T1000 (cell line): Measurements from ENCODE around the gene RBM17.
"Not testable (repeated sequence)": the region's sequence is repeated elsewhere in the genome, so short reads cannot be mapped to it uniquely, and the experiment has no call there.

Source experiments
- DNase-seq: peaks from one replicate; lab custom pipeline; 2025; ENCODE audit warnings: mixed read lengths; lab: John Stamatoyannopoulos, UW

Gene RBM17

DNA sequence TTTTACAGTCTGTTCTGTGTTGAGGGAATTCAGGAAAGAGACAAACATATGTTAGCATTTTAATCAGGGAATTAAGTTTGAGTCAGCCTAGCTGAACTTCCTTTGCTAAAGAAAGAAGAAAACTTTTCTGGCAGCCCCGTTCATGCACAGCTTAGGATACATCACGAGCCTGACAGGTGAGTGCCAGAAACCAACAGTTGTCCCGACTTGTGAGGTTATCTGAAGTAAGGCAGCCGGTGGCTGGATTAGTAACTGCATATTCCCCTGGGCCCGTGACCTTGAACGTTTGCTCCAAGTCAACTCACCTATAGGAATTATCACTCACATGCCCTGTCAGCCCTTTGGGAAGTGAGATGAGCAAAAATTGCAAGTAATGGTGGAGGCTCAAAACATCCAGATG, 24.1 kb downstream of the RBM17 start:
- no peak for DNase-seq

DNA sequence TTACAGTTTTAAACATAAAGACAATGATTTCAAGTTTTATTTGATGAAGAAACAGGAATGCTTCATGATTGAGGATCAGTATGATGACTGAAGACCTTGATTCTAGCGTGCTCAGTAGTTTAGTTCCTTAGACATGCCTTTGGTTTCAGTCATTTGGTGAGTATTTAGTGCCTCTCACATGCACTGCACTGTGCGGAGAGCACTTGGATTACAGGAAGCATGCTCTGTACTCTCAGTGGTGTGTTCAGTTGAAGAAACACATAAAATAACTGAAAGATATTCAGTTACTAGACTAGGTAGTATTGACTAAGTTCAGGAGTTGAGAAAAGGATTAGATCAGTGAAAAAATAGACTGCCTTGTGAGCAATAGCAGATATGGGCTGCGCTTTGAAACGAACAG, 25.5 kb downstream of the RBM17 start:
- DNase-seq = no peak

DNA sequence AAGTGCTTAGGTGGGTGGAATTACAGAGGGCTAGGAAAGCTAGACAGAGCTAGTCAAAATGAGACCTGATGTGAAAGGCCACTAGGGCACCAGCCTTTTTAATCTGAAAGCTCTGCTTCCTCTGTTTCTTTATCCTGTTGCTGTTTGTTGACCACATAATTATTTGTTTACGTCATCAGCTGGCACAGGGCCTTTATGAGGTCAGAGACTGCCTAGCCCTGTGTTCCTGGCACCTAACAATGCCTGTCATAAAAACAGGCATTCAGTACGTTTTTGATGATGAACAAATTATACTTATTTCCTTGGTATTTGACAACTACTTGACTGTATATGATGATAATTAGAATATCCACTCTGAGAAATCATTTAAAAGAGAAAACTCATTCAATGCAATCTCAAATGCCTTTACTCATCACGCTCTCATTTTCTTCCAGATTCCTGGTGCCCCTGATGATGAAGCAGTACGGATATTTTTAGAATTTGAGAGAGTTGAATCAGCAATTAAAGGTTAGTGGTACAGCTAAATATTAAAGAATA, 26.0 kb downstream of the RBM17 start:
- DNase-seq = no peak

DNA sequence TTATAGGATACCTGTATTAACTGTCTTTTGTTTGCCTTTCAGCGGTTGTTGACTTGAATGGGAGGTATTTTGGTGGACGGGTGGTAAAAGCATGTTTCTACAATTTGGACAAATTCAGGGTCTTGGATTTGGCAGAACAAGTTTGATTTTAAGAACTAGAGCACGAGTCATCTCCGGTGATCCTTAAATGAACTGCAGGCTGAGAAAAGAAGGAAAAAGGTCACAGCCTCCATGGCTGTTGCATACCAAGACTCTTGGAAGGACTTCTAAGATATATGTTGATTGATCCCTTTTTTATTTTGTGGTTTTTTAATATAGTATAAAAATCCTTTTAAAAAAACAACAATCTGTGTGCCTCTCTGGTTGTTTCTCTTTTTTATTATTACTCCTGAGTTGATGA, 26.6 kb downstream of the RBM17 start:
- DNase-seq = no peak

DNA sequence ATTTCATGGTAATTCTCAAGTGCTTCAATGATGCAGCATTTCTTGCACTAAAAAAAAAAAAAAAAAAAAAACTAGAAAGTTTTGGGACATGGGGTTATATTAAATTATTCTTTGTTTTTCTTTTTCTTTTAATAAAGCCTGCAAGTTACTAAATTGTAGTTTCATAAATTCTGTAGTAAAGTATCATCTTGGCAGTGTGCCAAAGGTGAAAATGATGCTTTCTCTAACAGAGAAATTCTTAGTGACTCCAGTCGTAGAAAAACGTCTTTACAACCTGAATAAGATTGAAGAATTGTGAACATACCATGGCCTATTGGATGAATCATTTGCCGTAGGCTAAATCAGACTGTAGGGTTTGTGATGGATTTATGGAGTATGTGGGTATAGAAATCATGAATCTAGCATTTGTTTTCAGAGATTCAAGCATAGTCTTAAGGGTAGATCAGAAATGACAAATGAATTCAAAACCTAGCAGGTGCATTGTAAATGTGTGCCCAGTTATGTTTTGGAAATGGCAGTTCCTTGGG, 27.1 kb downstream of the RBM17 start:
- DNase-seq = no peak

DNA sequence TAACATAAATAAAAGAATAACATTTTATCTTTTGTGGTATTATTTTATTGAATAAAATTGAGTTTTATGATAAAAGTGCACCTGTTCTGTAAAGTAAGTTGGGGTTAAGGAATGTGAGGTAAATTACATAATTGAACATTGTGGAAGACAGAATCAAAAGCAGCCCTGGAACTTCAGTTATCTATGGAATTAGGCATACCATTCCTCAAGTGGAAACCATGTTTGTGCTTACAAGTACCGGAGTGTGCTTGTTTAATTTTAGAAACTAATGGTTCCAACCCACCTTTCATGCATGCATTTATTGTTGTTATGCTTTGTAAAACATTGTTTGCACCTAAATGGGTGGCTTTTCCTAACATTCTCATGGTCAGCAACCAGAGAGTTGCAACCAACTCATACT, 28.0 kb downstream of the RBM17 start:
- no peak for DNase-seq

DNA sequence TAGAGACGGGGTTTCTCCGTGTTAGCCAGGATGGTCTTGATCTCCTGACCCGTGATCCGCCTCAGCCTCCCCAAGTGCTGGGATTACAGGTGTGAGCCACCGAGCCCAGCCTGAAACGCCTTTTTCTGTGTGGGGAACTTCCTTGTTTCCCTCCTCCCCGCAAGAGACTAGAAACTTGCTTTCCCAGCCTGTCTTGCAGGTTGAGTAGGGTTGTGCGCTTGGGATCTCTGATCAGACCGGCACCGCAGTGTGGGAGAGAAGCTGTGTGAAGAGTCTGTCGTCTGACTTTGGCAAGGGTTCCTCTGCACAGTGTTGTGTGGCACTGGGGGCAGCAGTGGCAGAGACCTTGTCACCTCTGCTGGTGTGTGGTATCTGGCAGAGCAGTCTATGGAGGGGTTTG, 28.9 kb downstream of the RBM17 start:
- DNase-seq = no peak

DNA sequence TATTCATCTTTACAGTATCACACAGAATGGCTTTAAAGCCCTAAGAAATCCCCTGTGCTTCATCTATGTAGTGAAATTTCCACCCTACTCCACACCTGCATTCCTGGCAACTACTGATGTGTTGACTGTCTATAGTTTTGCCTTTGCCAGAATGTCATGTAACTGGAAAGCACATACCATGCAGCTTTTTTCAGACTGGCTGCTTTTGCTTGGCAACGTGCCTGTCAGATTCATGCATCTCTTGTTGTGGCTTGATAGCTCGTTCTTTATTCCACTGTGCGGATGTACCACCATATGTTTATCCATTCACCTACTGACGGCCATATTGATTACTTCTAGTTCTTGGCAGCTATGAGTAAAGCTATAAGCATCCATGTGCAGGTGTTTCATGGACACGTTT, 30.6 kb downstream of the RBM17 start:
- no peak for DNase-seq

DNA sequence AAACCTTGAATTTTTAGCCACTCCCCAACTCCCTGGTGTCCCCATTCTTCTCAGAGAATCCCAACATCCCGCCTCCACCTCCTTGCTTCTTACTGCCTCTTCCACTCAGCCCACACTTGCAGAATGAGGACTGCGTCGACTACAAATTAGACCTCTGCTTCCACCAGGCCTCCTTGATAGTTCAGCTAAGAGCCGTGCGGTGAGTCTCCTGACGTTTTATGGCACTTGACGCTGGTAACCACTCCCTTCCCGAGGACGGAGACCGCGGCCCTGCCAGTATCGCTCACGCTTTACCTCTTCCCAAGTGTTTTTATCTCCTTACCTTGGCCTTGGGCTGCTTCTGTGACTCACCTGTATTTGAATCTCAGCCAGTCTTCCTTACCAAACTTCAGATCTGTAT, 31.1 kb downstream of the RBM17 start:
- no peak for DNase-seq

DNA sequence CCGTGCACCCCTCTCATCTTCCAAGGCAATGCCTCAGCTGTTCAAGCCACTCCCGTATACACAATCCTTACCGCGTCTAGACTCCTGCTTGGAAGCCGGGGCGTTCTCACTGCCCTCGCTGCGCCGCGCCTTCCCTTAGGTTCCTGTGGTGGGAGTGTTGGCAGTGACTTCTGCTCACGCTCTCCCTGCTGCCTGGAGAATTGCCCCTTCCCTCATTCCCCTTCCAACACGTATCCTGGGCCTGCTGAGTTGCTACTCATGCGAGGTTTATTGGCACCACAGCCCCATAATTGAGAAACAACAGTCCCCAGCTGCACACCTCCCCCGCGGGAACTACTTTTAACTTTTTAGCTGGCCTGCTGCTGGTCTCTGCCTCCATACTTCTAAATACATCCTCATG, 31.9 kb downstream of the RBM17 start:
- DNase-seq = no peak

DNA sequence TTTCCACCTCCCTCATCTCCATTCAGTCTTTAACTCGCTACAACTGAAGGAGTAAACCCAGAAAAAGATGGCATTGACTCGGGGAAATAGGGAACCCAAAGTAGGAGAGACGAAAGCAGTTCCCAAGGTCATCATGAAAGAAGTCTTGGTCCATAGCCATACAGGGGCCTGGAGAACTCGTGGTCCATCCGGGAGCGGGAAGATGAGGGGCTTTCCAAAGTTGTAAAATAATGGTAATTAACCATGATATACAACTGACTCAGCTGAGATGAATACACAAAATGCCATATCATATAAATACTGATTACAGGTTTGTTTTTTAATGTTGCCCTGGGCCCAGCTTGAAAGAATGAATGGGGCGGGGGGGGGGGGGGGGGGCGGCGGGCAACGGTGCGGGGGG, 32.3 kb downstream of the RBM17 start:
- DNase-seq = no peak

DNA sequence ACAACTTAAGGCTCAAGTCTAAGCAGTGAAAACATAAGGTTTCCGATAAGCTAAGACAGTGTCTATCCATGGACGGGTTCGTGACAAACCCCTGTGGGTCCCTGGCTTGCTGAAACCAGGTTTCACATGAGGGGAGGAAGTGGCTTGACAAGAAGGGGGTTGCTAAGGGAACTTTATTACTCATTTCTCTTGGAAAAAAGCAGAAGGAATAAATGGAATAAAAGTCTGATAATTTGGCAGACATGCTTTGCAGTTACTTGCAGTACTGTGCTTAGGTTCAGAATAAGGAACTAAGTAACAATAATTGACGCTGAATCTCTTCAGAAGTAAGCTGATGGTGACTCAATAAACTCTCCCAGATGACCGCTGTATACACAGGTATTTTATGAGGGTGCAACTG, 34.7 kb downstream of the RBM17 start:
- DNase-seq = no peak

DNA sequence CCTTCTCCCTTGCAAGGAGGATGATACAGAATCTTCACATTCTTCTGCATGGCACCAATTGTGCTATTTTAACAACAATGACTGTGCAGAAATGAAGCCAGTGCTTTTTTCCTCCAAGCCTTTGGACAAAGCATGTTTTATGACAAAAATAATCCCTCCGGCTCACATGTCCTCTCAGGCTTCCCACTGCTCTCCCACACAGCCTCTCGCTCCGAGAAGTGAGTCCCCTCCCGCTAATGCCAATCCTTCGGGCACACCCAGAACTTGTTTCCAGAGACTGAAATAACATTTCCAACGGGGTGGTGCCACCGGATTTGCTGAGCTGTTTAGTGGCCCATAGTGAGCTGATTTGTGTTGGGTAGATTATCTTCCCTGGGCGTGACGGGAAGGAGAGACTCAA, 35.8 kb downstream of the RBM17 start:
- DNase-seq = no peak

DNA sequence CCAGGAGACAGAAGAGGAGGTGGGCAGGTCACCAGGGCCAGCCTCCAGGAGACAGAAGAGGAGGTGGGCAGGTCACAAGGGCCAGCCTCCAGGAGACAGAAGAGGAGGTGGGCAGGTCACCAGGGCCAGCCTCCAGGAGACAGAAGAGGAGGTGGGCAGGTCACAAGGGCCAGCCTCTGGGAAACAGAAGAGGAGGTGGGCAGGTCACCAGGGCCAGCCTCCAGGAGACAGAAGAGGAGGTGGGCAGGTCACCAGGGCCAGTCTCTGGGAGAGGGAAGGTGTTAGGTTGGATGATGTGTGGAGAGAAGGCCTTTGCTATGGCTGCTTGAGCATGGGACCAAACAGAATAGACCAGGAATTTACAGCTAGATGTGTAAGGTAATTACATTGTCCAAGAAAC, 38.6 kb downstream of the RBM17 start:
- not testable (repeated sequence) for DNase-seq

DNA sequence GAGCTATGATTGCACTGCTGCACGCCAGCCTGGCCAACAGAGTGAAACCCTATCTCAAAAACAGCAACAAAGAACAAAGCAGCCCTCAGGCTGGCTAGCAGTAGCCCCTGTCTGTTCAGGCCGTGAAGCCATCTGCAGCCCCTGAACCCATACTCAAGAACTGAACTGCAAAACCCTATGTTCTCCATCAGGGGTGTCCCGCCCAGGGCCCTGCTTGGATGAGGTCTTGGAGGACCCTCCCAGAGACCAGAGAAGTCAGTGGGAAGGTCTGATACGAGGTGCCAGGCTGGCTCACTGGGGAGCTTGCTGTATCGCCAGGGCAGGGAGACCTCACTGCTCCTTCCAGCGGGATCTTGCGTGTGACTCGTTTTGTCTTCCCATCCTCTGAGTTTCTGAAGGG, 39.3 kb downstream of the RBM17 start:
- DNase-seq = no peak

DNA sequence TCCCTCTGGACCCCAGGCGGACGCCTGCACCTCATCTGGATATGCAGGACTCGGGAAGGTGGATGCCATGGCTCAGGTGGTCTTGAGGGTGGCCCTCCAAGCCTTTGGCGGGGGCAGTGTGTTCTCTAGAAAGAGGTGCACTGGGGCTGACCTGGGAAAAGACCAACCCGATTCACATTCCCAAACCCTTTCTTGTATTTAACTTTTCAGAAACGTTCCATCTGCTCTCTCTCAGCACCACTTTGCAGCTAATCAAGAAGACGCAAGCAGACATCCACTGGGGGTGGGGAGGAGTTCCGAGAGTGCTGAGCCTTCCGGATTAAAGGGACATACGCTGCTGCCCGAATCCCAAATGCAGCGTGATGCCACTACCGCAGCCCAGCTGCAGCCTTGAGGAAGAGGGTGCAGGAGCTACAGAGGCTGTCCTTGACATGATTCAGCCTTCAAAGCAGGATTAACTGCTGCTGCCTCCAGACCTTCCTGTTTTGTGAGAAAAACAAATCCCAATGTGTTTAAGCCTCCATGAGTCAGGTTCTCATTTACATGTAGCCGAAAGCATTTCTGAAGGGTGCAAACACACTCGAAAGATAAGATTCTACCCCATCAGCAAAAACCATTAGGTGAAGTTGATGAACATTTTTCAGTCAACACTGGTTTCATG, 39.9 kb downstream of the RBM17 start:
- no peak for DNase-seq

DNA sequence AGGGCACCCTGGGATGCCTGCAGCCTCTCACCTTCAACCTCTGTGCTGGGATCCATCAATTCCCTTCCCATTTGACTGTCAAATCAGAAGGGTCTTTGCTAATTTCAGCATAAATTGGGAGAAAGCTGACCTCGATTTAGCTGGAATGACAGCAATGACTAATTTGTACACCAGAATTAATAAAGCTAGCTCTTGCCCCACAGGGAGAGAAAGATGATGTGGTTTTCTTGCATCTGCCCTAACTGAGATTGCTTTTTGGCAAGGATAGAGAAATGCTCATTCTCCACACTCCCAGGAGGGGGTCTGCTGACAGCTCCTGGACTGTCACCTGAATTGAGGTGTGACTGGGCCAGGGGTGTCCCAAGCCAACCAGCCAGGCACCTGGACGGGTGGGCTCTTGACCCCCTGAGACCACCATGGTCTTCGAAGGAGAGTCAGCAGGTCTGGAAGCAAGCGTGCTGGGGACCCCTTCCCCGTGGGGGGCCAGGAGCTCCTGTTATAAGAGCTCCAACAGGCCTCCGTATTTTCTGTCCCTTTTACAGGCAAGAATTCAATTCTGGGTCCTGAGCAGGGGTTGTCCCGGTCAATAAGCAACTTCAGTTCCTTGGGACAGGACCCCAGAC, 42.1 kb downstream of the RBM17 start:
- no peak for DNase-seq

DNA sequence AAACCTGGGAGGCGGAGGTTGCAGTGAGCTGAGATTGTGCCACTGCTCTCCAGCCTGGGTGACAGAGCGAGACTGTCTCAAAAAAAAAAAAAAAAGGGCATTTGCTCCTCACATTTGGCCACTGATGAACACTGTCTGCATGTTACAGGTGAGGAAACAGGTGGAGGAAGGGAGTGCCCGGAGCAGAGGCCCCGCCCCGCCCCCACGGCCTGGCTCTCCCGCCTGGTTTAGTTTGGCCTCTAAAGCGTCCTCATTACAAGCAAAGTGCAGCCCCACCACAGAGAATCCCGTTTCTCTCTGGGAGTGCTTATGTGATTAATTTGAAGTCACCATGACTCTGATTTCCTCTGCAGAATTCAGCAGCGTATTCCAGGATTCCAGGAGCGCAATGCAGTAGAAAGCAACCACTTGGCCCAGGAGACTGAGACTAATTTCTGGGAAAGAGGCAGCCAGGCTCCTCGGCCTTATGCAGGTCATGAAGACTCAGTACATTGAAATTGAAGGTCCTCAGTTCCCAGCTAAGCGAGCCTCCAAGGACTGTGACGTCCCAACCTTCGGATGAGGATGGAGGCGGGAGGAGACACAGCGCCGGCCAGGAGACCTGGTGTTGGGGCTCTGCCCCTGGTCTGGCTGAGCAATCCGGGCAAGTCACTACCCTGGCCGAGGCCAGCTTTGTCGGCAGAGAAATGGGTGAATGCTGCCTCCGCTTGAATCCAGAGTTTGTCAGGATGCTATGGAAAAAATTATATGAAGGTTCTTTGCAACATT, 44.7 kb downstream of the RBM17 start:
- DNase-seq = no peak

DNA sequence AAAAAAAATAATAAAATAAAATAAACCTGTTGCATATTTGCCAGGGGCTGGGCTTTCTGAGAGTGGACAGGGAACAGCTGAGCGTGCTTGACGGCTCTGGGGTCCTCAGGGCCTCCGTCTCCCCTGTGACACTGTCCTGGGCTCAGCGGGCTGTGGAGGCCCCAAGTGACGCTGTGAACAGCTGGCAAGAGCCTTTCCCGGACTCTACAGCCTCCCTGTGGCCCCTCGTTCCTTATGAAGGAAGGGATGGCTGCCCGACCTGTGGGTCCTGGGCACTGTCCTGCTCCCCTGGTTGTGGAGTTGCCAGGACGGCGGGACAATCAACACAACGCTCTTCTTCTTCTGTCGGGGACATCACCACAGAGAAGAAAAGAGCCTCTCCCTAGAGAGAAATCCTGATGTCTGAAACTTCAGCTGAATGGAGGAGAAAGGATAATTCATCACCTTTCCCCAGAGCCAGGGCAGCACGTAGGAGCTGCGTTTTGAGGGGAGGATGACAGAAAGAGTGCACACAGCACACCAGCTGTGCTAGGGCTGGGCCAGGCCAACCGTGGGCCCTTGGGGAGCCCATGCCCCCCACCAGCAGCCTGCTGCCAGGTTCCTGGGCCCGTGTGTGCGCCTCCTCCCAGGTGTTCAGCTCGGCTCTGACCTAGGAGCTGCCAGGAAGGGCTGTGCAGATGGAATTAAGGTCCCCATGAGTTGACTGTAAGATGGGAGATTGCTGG, 45.4 kb downstream of the RBM17 start:
- DNase-seq = no peak

DNA sequence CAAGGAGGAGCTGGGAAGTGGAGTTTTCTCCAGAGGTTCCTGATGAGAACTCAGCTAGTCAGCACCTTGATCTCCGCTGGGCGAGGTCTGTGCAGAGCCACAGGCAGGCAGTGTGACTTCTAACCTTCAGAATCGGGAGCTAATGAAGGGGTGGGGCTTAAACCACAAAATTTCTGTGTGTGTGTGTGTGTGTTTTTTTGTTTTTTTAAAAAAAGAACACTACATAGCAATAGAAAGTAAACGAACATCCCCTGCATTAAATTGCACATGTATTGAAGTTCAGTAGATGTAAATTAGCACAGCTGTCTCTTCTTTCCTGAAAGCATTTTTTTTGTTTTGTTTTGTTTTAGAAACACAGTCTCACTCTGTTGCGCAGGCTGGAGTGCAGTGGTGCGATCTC, 46.2 kb downstream of the RBM17 start:
- DNase-seq = no peak

DNA sequence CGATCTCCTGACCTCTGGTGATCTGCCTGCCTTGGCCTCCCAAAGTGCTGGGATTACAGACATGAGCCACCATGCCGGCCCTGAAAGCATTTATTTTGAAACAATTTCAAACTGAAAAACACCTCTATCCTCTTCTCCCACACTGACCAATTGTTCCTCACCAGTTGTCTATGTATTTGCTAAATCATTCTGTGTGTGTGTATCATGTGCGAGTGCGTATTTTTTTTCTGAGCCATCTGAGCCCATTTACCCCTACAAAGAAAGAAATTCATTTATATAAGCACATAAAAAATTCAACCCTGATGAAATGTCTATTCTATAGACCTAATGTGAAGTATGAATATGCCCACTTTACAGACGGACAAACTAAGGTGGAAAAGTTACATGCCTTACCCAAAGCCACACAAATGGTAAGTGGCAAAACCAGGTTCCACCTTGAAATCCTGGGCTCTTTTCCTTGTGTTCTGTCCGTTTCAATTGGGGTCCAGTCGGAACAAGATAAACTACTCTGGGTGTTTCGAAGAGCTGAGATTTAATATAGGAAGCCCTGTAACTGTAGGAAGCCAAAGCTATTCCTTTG, 46.8 kb downstream of the RBM17 start:
- DNase-seq = no peak
